Forelimb muscle (tissue), 1 donor: ENCODE results near the gene CHERP. TPM values are rescaled to one million over a fixed set of nuclear protein-coding genes. Genes with fewer than 3 reads are reported as not detected.

Experiments
- DNase-seq: peaks from one replicate; pipeline ENCODE4 v3.0.0-alpha.2; 2013; ENCODE audit warnings: low read depth
- polyA plus RNA-seq: library from polyadenylated mRNA; unstranded; fragments of 120-200 nt; gene quantifications from one replicate; pipeline ENCODE4 v1.2.1, GENCODE V29; 2013; ENCODE audit not compliant: insufficient read length

The CHERP gene
- 31.7 TPM for polyA plus RNA-seq

GRCh38 chr19:16542045-16542909, at the start of gene CHERP:
CHERP (minus strand) TSS chr19:16542437; CDS start chr19:16542378, 59 bp downstream.
- peak; percentile 86 for DNase-seq

- no peak for DNase-seq
Measured at GRCh38 chr19:16590876-16591802, 48.9 kb upstream of the CHERP start.

GRCh38 chr19:16589917-16590316, 47.7 kb upstream of the CHERP start:
- no peak for DNase-seq

GRCh38 chr19:16588824-16589577, 46.8 kb upstream of the CHERP start:
- DNase-seq = no peak

- no peak for DNase-seq
Measured at GRCh38 chr19:16587833-16588823, 45.9 kb upstream of the CHERP start.

GRCh38 chr19:16586991-16587832, 45.0 kb upstream of the CHERP start:
- DNase-seq = no peak

GRCh38 chr19:16586477-16586871, 44.2 kb upstream of the CHERP start:
- DNase-seq = no peak

- DNase-seq = no peak
Measured at GRCh38 chr19:16585808-16586476, 43.7 kb upstream of the CHERP start.

- no peak for DNase-seq
Measured at GRCh38 chr19:16585094-16585801, 43.0 kb upstream of the CHERP start.

GRCh38 chr19:16584248-16585093, 42.2 kb upstream of the CHERP start:
- peak; percentile 62 for DNase-seq

- no peak for DNase-seq
Measured at GRCh38 chr19:16582486-16583261, 40.4 kb upstream of the CHERP start.

GRCh38 chr19:16581971-16582343, 39.7 kb upstream of the CHERP start:
- DNase-seq = no peak

- DNase-seq = no peak
Measured at GRCh38 chr19:16581145-16581970, 39.1 kb upstream of the CHERP start.

GRCh38 chr19:16579381-16579780, 37.1 kb upstream of the CHERP start:
- no peak for DNase-seq

GRCh38 chr19:16577531-16577985, 35.3 kb upstream of the CHERP start:
- DNase-seq = no peak
